IgD-negative memory B cell (primary cell): ENCODE data around the gene AFP. TPM values are rescaled to one million over a fixed set of nuclear protein-coding genes. Genes with fewer than 3 reads are reported as not detected.
"Not testable (repeated sequence)": the region's sequence is repeated elsewhere in the genome, so short reads cannot be mapped to it uniquely, and the experiment has no call there.

Experiments
- H3K27ac Mint-ChIP-seq, 3 donors: one replicate each; pipeline ENCODE4 v1.8.0; 2020 to 2022; ENCODE audit warnings: mild to moderate bottlenecking in 3 of 3, mixed read lengths in 3 of 3, moderate library complexity in 1 of 3
- H3K27me3 Mint-ChIP-seq: one replicate; pipeline ENCODE4 v1.8.0; 2021; ENCODE audit warnings: mixed read lengths
- H3K36me3 Mint-ChIP-seq: one replicate; pipeline ENCODE4 v1.8.0; 2020; ENCODE audit warnings: mild to moderate bottlenecking, mixed read lengths
- H3K4me1 Mint-ChIP-seq, 3 donors: one replicate each; pipeline ENCODE4 v1.8.0; 2020 to 2022; ENCODE audit warnings: mixed read lengths in 3 of 3, mild to moderate bottlenecking in 1 of 3
- H3K4me3 Mint-ChIP-seq, 4 donors: one replicate each; pipeline ENCODE4 v1.8.0; 2020 to 2022; ENCODE audit warnings: mild to moderate bottlenecking in 4 of 4, mixed read lengths in 4 of 4, moderate library complexity in 3 of 4
- H3K9me3 Mint-ChIP-seq, 3 donors: one replicate each; pipeline ENCODE4 v1.8.0; 2020 to 2021; ENCODE audit warnings: mixed read lengths in 3 of 3, mild to moderate bottlenecking in 1 of 3
- polyA plus RNA-seq: library from polyadenylated mRNA; unstranded; fragments of 300-500 nt; fragmentation: Illumina TruSeq; gene quantifications from one replicate; pipeline ENCODE4 v1.2.3, GENCODE V29; 2021

Gene AFP
- not detected for polyA plus RNA-seq

GRCh38 chr4:73435984-73436383, at the start of gene AFP:
AFP (plus strand) TSS chr4:73436221; CDS start chr4:73436263, 42 bp downstream.
- no peak within 1 kb of the TSS for H3K4me3 Mint-ChIP-seq
- H3K27me3 Mint-ChIP-seq, result no peaks in the 10 kb centered on the region
- no peaks in the 10 kb centered on the region for H3K36me3 Mint-ChIP-seq
- H3K27ac Mint-ChIP-seq, result no peak within 1 kb of the TSS
- H3K9me3 Mint-ChIP-seq, result peaks cover 0 to 2% (median 0%) of the 10 kb centered on the region in 3 donors
- no peaks in the 10 kb centered on the region for H3K4me1 Mint-ChIP-seq

- H3K27ac Mint-ChIP-seq, result no peak overlapping the region
- H3K9me3 Mint-ChIP-seq, result peaks cover 5 to 15% (median 7%) of the 10 kb centered on the region in 3 donors
- no peak overlapping the region for H3K4me3 Mint-ChIP-seq
- H3K4me1 Mint-ChIP-seq, result no peaks in the 10 kb centered on the region
- peaks cover 11% of the 10 kb centered on the region for H3K27me3 Mint-ChIP-seq
- no peaks in the 10 kb centered on the region for H3K36me3 Mint-ChIP-seq
Measured at GRCh38 chr4:73387552-73387951, 48.5 kb upstream of the AFP start.

GRCh38 chr4:73388887-73389286, 47.1 kb upstream of the AFP start:
- H3K9me3 Mint-ChIP-seq, result peaks cover 5 to 15% (median 7%) of the 10 kb centered on the region in 3 donors
- no peak overlapping the region for H3K27ac Mint-ChIP-seq
- H3K4me1 Mint-ChIP-seq, result no peaks in the 10 kb centered on the region
- H3K4me3 Mint-ChIP-seq, result no peak overlapping the region
- no peaks in the 10 kb centered on the region for H3K36me3 Mint-ChIP-seq
- peaks cover 11% of the 10 kb centered on the region for H3K27me3 Mint-ChIP-seq

GRCh38 chr4:73389663-73390062, 46.4 kb upstream of the AFP start:
- H3K27ac Mint-ChIP-seq, H3K4me3 Mint-ChIP-seq, H3K36me3 Mint-ChIP-seq, H3K4me1 Mint-ChIP-seq: not testable (repeated sequence)
- H3K9me3 Mint-ChIP-seq, result peaks cover 5 to 15% (median 7%) of the 10 kb centered on the region in 3 donors
- H3K27me3 Mint-ChIP-seq, result peaks cover 11% of the 10 kb centered on the region

- no peaks in the 10 kb centered on the region for H3K36me3 Mint-ChIP-seq
- no peak overlapping the region for H3K27ac Mint-ChIP-seq
- peaks cover 7% of the 10 kb centered on the region for H3K27me3 Mint-ChIP-seq
- peaks cover 0 to 9% (median 7%) of the 10 kb centered on the region in 3 donors for H3K9me3 Mint-ChIP-seq
- no peak overlapping the region for H3K4me3 Mint-ChIP-seq
- H3K4me1 Mint-ChIP-seq, result no peaks in the 10 kb centered on the region
Measured at GRCh38 chr4:73391774-73392173, 44.2 kb upstream of the AFP start.

- Mint-ChIP-seq H3K4me3 (no peak overlapping the region), H3K27me3 (peaks cover 3% of the 10 kb centered on the region), H3K9me3 (peaks cover 0 to 9% (median 3%) of the 10 kb centered on the region in 3 donors), H3K36me3 (no peaks in the 10 kb centered on the region), H3K4me1 (no peaks in the 10 kb centered on the region), H3K27ac (no peak overlapping the region)
Measured at GRCh38 chr4:73392936-73393335, 43.1 kb upstream of the AFP start.

- no peaks in the 10 kb centered on the region for H3K4me1 Mint-ChIP-seq
- H3K4me3 Mint-ChIP-seq, result no peak overlapping the region
- no peak overlapping the region for H3K27ac Mint-ChIP-seq
- H3K27me3 Mint-ChIP-seq, result no peaks in the 10 kb centered on the region
- no peaks in the 10 kb centered on the region for H3K36me3 Mint-ChIP-seq
- H3K9me3 Mint-ChIP-seq, result peaks cover 0 to 1% (median 0%) of the 10 kb centered on the region in 3 donors
Measured at GRCh38 chr4:73396304-73396703, 39.7 kb upstream of the AFP start.

- no peaks in the 10 kb centered on the region for H3K9me3 Mint-ChIP-seq
- no peak overlapping the region for H3K4me3 Mint-ChIP-seq
- H3K27me3 Mint-ChIP-seq, result no peaks in the 10 kb centered on the region
- no peaks in the 10 kb centered on the region for H3K36me3 Mint-ChIP-seq
- H3K4me1 Mint-ChIP-seq, result no peaks in the 10 kb centered on the region
- H3K27ac Mint-ChIP-seq, result no peak overlapping the region
Measured at GRCh38 chr4:73396993-73397972, 38.7 kb upstream of the AFP start.

GRCh38 chr4:73401412-73401811, 34.6 kb upstream of the AFP start:
- H3K27me3 Mint-ChIP-seq, result no peaks in the 10 kb centered on the region
- H3K9me3 Mint-ChIP-seq, result no peaks in the 10 kb centered on the region
- H3K4me3 Mint-ChIP-seq, result no peak overlapping the region
- no peaks in the 10 kb centered on the region for H3K36me3 Mint-ChIP-seq
- no peaks in the 10 kb centered on the region for H3K4me1 Mint-ChIP-seq
- no peak overlapping the region for H3K27ac Mint-ChIP-seq

GRCh38 chr4:73404042-73404441, 32.0 kb upstream of the AFP start, which contains the start of gene ALB:
ALB (plus strand) TSS chr4:73404287; CDS start chr4:73404328, 41 bp downstream.
- Mint-ChIP-seq H3K9me3 (no peaks in the 10 kb centered on the region), H3K27ac (no peak within 1 kb of the TSS), H3K4me1 (no peaks in the 10 kb centered on the region), H3K4me3 (no peak within 1 kb of the TSS), H3K27me3 (no peaks in the 10 kb centered on the region), H3K36me3 (no peaks in the 10 kb centered on the region)

- Mint-ChIP-seq H3K27me3 (peaks cover under 1% of the 10 kb centered on the region), H3K27ac (no peak overlapping the region), H3K4me3 (no peak overlapping the region), H3K4me1 (no peaks in the 10 kb centered on the region), H3K36me3 (no peaks in the 10 kb centered on the region), H3K9me3 (no peaks in the 10 kb centered on the region)
Measured at GRCh38 chr4:73404457-73404856, 31.6 kb upstream of the AFP start.

GRCh38 chr4:73405138-73405537, 30.9 kb upstream of the AFP start:
- no peaks in the 10 kb centered on the region for H3K9me3 Mint-ChIP-seq
- H3K27ac Mint-ChIP-seq, result no peak overlapping the region
- no peaks in the 10 kb centered on the region for H3K4me1 Mint-ChIP-seq
- no peak overlapping the region for H3K4me3 Mint-ChIP-seq
- H3K27me3 Mint-ChIP-seq, result peaks cover 2% of the 10 kb centered on the region
- no peaks in the 10 kb centered on the region for H3K36me3 Mint-ChIP-seq

- Mint-ChIP-seq H3K4me3 (no peak overlapping the region), H3K9me3 (no peaks in the 10 kb centered on the region), H3K27ac (no peak overlapping the region), H3K36me3 (no peaks in the 10 kb centered on the region), H3K4me1 (no peaks in the 10 kb centered on the region), H3K27me3 (peaks cover 2% of the 10 kb centered on the region)
Measured at GRCh38 chr4:73406548-73406875, 29.5 kb upstream of the AFP start.

- H3K36me3 Mint-ChIP-seq, result no peaks in the 10 kb centered on the region
- no peak overlapping the region for H3K27ac Mint-ChIP-seq
Measured at GRCh38 chr4:73407227-73407673, 28.8 kb upstream of the AFP start.

GRCh38 chr4:73408181-73408867, 27.7 kb upstream of the AFP start:
- no peaks in the 10 kb centered on the region for H3K36me3 Mint-ChIP-seq
- no peak overlapping the region for H3K27ac Mint-ChIP-seq
- H3K9me3 Mint-ChIP-seq, result no peaks in the 10 kb centered on the region
- no peaks in the 10 kb centered on the region for H3K4me1 Mint-ChIP-seq
- peaks cover 2% of the 10 kb centered on the region for H3K27me3 Mint-ChIP-seq
- no peak overlapping the region for H3K4me3 Mint-ChIP-seq

More at GRCh38 chr4:73407227-73407673, 28.8 kb upstream of the AFP start:
- H3K27me3 Mint-ChIP-seq, result peaks cover 2% of the 10 kb centered on the region
- no peaks in the 10 kb centered on the region for H3K4me1 Mint-ChIP-seq
- no peaks in the 10 kb centered on the region for H3K9me3 Mint-ChIP-seq
- H3K4me3 Mint-ChIP-seq, result no peak overlapping the region
